GM19455 (cell line): ENCODE measurements around the gene PRKAR1B.

Experiments
- ATAC-seq: cut with Tn5 transposase; IDR thresholded peaks from one replicate; pipeline ENCODE4 v1.9.1; 2021; ENCODE audit not compliant: unreplicated experiment

Gene PRKAR1B

GRCh38 chr7:594212-594913 is 132.7 kb downstream of the PRKAR1B start:
- no peak for ATAC-seq

- ATAC-seq, result no peak
Observed at GRCh38 chr7:593324-594115, 133.6 kb downstream of the PRKAR1B start.

- ATAC-seq, result no peak
Observed at GRCh38 chr7:591856-592628, 135.0 kb downstream of the PRKAR1B start.

- ATAC-seq, result no peak
Observed at GRCh38 chr7:590731-591551, 136.1 kb downstream of the PRKAR1B start.

- ATAC-seq, result no peak
Observed at GRCh38 chr7:589781-590575, 137.1 kb downstream of the PRKAR1B start.

GRCh38 chr7:587767-588166 is 139.3 kb downstream of the PRKAR1B start:
- no peak for ATAC-seq

- ATAC-seq, result no peak
Observed at GRCh38 chr7:586494-586893, 140.6 kb downstream of the PRKAR1B start.

GRCh38 chr7:585873-586272 is 141.2 kb downstream of the PRKAR1B start:
- no peak for ATAC-seq

GRCh38 chr7:585229-585711 is 141.8 kb downstream of the PRKAR1B start:
- no peak for ATAC-seq

- no peak for ATAC-seq
Observed at GRCh38 chr7:584820-585219, 142.3 kb downstream of the PRKAR1B start.

GRCh38 chr7:584122-584465 is 143.0 kb downstream of the PRKAR1B start:
- ATAC-seq, result no peak

- no peak for ATAC-seq
Observed at GRCh38 chr7:583410-584121, 143.5 kb downstream of the PRKAR1B start.

GRCh38 chr7:582931-583330 is 144.2 kb downstream of the PRKAR1B start:
- no peak for ATAC-seq

GRCh38 chr7:582081-582835 is 144.8 kb downstream of the PRKAR1B start:
- ATAC-seq, result no peak

- ATAC-seq, result no peak
Observed at GRCh38 chr7:578386-578785, 148.7 kb downstream of the PRKAR1B start.

- no peak for ATAC-seq
Observed at GRCh38 chr7:577741-578370, 149.2 kb downstream of the PRKAR1B start.

GRCh38 chr7:577278-577665 is 149.8 kb downstream of the PRKAR1B start:
- no peak for ATAC-seq
